HG03045 (cell line): ENCODE measurements around the gene ARSH.
"Not testable (repeated sequence)": the region's sequence is repeated elsewhere in the genome, so short reads cannot be mapped to it uniquely, and the experiment has no call there.

Source experiments
- ATAC-seq: cut with Tn5 transposase; IDR thresholded peaks from one replicate; pipeline ENCODE4 v1.9.1; 2021; ENCODE audit warnings: mild to moderate bottlenecking, moderate library complexity; ENCODE audit not compliant: unreplicated experiment

The ARSH gene

GRCh38 chrX:3006495-3006894, at the start of gene ARSH:
TSS of gene ARSH (plus strand) at chrX:3006546. CDS start at chrX:3006613, 67 bp downstream.
- no peak for ATAC-seq

- ATAC-seq = no peak
Measured at GRCh38 chrX:2958199-2958598, 48.1 kb upstream of the ARSH start.

GRCh38 chrX:2960861-2961515, 45.4 kb upstream of the ARSH start:
- no peak for ATAC-seq

- ATAC-seq = no peak
Measured at GRCh38 chrX:2962381-2962780, 44.0 kb upstream of the ARSH start.

- ATAC-seq = not testable (repeated sequence)
Measured at GRCh38 chrX:2963449-2963848, 42.9 kb upstream of the ARSH start.

- ATAC-seq = not testable (repeated sequence)
Measured at GRCh38 chrX:2963992-2964794, 42.2 kb upstream of the ARSH start.

- ATAC-seq = no peak
Measured at GRCh38 chrX:2965965-2966364, 40.4 kb upstream of the ARSH start.

GRCh38 chrX:2967012-2967411, 39.3 kb upstream of the ARSH start:
- no peak for ATAC-seq

GRCh38 chrX:2967584-2967983, 38.8 kb upstream of the ARSH start:
- no peak for ATAC-seq

- no peak for ATAC-seq
Measured at GRCh38 chrX:2967998-2968909, 38.1 kb upstream of the ARSH start.

GRCh38 chrX:2969021-2969420, 37.3 kb upstream of the ARSH start:
- ATAC-seq = no peak

GRCh38 chrX:2972391-2972790, 34.0 kb upstream of the ARSH start:
- no peak for ATAC-seq

GRCh38 chrX:2974961-2975360, 31.4 kb upstream of the ARSH start:
- no peak for ATAC-seq

GRCh38 chrX:2978639-2979038, 27.7 kb upstream of the ARSH start:
- not testable (repeated sequence) for ATAC-seq

GRCh38 chrX:2984342-2984741, 22.0 kb upstream of the ARSH start:
- ATAC-seq = no peak

- ATAC-seq = no peak
Measured at GRCh38 chrX:2989565-2989964, 16.8 kb upstream of the ARSH start.

- no peak for ATAC-seq
Measured at GRCh38 chrX:3010532-3010931, 4.2 kb downstream of the ARSH start.

GRCh38 chrX:3017492-3017891, 11.1 kb downstream of the ARSH start:
- no peak for ATAC-seq

- no peak for ATAC-seq
Measured at GRCh38 chrX:3024176-3024575, 17.8 kb downstream of the ARSH start.

- no peak for ATAC-seq
Measured at GRCh38 chrX:3026074-3026815, 19.9 kb downstream of the ARSH start.

- ATAC-seq = no peak
Measured at GRCh38 chrX:3029129-3029528, 22.8 kb downstream of the ARSH start.
